HL-60 (cell line): ENCODE data around the gene STRIP1.

ENCODE experiments used
- GABPA ChIP-seq: IDR thresholded peaks from 2 replicates; pipeline ENCODE4 v1.6.1; 2012; ENCODE audit warnings: low read depth
- POLR2AphosphoS5 ChIP-seq: IDR thresholded peaks from 2 replicates; pipeline ENCODE4 v1.6.1; 2012; ENCODE audit warnings: low read depth
- TF ChIP-seq, protein P1 (sequence below): IDR thresholded peaks from one replicate; pipeline ENCODE4 v1.5.1; 2011; ENCODE audit warnings: low read length, control low read depth, inconsistent platforms; ENCODE audit not compliant: insufficient read depth
- TF ChIP-seq, protein P2 (sequence below): IDR thresholded peaks from 2 replicates; pipeline ENCODE4 v1.6.1; 2012; ENCODE audit warnings: low read depth; ENCODE audit not compliant: insufficient replicate concordance

DNA sequence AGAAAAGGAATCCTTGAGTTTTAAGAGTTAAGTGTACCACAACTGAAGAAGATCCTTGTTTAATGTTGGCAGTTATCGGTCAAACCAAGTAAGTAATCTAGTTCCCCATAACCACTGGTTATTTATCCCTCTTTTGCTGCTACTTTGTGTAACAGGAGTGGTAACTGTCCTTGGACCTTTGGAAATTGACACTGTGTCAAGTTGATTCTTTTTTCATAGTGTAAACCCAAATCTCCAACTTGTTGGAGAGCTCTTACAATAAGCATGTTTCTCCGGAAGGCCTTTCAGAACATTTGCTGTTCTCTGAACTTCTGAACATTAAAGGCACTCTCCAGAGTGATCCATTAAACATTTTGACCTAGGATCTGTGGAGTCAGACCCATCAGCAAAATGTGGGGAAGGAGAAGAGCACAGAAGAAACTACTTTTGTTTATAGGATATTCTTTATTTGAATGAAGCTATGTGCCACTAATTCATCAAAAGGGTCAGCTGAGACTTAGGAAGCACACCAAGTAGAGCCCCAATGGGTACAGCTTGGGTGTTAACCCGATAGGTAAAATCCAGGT is 46.0 kb upstream of the STRIP1 start:
- TF ChIP-seq POLR2AphosphoS5 (no peak), GABPA (no peak)
- TF ChIP-seq, protein P1, sequence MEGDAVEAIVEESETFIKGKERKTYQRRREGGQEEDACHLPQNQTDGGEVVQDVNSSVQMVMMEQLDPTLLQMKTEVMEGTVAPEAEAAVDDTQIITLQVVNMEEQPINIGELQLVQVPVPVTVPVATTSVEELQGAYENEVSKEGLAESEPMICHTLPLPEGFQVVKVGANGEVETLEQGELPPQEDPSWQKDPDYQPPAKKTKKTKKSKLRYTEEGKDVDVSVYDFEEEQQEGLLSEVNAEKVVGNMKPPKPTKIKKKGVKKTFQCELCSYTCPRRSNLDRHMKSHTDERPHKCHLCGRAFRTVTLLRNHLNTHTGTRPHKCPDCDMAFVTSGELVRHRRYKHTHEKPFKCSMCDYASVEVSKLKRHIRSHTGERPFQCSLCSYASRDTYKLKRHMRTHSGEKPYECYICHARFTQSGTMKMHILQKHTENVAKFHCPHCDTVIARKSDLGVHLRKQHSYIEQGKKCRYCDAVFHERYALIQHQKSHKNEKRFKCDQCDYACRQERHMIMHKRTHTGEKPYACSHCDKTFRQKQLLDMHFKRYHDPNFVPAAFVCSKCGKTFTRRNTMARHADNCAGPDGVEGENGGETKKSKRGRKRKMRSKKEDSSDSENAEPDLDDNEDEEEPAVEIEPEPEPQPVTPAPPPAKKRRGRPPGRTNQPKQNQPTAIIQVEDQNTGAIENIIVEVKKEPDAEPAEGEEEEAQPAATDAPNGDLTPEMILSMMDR: no peak
- TF ChIP-seq, protein P2, sequence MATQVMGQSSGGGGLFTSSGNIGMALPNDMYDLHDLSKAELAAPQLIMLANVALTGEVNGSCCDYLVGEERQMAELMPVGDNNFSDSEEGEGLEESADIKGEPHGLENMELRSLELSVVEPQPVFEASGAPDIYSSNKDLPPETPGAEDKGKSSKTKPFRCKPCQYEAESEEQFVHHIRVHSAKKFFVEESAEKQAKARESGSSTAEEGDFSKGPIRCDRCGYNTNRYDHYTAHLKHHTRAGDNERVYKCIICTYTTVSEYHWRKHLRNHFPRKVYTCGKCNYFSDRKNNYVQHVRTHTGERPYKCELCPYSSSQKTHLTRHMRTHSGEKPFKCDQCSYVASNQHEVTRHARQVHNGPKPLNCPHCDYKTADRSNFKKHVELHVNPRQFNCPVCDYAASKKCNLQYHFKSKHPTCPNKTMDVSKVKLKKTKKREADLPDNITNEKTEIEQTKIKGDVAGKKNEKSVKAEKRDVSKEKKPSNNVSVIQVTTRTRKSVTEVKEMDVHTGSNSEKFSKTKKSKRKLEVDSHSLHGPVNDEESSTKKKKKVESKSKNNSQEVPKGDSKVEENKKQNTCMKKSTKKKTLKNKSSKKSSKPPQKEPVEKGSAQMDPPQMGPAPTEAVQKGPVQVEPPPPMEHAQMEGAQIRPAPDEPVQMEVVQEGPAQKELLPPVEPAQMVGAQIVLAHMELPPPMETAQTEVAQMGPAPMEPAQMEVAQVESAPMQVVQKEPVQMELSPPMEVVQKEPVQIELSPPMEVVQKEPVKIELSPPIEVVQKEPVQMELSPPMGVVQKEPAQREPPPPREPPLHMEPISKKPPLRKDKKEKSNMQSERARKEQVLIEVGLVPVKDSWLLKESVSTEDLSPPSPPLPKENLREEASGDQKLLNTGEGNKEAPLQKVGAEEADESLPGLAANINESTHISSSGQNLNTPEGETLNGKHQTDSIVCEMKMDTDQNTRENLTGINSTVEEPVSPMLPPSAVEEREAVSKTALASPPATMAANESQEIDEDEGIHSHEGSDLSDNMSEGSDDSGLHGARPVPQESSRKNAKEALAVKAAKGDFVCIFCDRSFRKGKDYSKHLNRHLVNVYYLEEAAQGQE: no peak
